ENCODE data around the gene KCNQ1.

DNA sequence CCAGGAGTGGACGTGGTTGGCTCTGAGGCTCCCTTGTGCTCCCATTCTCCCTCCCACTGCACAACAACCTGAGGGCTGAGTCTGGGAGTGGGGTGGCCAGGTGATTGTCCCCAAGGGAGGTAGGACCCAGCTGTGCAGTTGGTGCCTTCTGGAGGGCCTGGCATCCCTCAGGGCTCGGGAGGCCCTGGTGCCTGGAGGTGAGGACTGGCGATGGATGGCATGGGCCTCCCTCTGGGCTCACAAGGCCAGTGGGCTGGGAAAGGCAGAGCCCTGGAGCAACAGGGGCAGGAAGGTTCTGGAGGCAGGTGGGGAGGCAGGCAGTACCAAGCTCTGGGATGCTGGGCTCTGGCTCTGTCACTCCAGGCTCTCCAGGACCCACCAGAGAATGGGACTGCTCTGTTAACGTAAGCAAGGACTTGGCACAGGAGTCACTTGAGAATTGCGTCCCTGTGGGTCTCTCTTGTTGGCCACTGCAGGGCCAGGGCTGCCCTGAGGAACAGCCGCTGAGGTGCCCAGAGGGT lies 140.8 kb downstream of the KCNQ1 start:
- TF ChIP-seq, protein P1, sequence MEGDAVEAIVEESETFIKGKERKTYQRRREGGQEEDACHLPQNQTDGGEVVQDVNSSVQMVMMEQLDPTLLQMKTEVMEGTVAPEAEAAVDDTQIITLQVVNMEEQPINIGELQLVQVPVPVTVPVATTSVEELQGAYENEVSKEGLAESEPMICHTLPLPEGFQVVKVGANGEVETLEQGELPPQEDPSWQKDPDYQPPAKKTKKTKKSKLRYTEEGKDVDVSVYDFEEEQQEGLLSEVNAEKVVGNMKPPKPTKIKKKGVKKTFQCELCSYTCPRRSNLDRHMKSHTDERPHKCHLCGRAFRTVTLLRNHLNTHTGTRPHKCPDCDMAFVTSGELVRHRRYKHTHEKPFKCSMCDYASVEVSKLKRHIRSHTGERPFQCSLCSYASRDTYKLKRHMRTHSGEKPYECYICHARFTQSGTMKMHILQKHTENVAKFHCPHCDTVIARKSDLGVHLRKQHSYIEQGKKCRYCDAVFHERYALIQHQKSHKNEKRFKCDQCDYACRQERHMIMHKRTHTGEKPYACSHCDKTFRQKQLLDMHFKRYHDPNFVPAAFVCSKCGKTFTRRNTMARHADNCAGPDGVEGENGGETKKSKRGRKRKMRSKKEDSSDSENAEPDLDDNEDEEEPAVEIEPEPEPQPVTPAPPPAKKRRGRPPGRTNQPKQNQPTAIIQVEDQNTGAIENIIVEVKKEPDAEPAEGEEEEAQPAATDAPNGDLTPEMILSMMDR (IDR thresholded peaks at IDR 0.05; ENCODE audit: borderline replicate concordance, extremely low read depth, low read length, poor library complexity, severe bottlenecking) = no peak
- no peak for TF ChIP-seq EZH2 (IDR thresholded peaks at IDR 0.05; ENCODE audit: borderline replicate concordance, low read depth, low read length, severe bottlenecking)
